GM18870 (cell line): Measurements from ENCODE around the gene MMP19.
"Not testable (repeated sequence)": the region's sequence is repeated elsewhere in the genome, so short reads cannot be mapped to it uniquely, and the experiment has no call there.

ENCODE experiments used
- ATAC-seq: cut with Tn5 transposase; IDR thresholded peaks from one replicate; pipeline ENCODE4 v1.9.1; 2021; ENCODE audit warnings: moderate library complexity; ENCODE audit not compliant: unreplicated experiment

The MMP19 gene

DNA sequence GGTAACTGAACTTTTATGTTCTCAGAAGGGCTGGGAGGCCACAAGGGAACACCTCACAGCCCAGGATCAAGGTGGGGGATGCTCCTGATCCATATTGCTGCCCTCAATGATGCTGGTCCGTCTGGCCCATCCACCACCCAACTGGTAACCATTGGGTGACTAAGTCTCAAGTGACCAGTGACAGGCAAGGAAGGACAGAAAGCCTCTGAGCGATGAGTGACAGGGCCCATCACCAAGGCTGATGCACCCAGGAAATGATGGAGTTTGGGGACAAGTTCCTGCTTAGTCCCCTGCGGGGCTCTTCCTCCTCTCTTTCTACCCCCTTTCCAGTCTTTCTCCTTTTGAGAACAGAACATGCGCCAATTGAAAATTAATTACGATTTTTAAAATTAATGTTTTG is 2.6 kb upstream of the MMP19 start:
- ATAC-seq, result no peak

- no peak for ATAC-seq
Observed at GRCh38 chr12:55844961-55845360, 2.2 kb upstream of the MMP19 start.

- no peak for ATAC-seq
Observed at GRCh38 chr12:55843431-55843830, 695 bp upstream of the MMP19 start.

DNA sequence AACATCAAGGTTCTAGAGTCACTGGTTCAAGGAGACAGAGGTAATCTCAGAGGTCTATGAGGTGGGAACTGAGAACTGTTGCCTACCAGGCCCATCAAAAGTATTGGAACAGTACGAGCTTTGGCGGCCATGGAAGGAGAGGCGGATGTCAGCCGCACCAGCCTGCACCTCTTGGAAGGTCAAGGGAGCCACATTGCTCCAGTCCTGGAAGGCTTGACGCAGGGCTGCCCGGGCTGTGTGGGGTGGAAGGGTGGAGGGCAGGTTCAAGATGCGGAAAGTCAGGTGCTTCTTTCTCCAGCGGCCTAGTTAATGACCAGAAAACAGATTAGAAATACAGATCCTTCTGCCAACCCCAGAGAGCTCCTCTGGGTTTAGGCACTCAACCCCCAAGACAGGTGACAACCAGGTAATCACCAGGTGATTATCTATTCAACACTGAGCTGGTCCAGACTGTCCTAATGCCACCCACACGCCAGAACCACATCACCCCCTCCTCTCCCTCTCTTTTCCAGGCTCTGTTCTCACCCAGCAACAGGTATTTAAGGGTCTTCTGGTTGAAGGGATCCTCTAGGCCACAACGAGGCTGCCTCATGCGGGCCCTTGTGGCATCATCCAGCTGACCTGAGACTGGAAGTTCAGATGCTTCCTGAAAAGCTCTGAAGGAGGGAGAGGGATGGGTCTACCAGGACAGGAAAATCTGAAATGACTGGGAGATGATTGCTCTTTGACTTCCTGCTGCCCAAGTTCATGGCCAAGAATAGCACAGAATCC is 2.0 kb downstream of the MMP19 start:
- no peak for ATAC-seq

DNA sequence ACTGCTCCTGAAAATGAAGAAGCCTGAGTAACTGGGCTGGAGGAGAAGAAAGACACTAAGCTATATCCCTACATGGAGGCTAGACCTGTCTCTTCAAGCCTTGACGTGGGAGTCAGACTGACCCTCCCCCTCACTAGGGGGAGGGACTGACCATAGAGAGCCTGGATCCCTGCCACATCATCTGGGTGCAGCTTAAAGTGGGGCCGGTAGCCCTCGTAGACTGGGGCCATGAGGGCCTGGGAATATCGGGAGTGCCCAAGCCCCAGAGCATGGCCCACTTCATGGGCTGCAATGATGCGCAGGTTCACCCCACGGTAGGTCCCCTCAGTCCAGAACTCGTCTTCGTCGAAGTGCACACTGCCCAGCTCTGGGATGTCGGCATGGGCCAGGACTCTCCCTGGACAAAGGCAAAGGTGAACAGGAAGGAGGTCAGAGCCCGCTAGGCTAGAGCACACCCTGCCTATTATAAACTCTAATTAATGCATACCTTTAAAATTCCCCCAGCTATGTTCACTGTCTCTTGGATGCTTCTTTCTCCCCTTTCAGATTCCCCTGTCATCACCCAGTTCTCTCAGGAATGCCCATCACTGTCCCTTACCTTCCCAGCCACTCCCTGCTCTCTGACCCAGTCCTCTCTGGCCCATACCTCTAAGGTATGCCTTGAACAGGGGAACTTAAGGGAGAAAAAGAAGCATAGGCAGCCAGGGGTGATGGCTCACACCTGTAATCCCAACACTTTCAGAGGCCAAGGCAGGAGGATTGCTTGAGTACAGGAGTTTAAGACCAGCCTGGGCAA is 3.2 kb downstream of the MMP19 start:
- no peak for ATAC-seq

DNA sequence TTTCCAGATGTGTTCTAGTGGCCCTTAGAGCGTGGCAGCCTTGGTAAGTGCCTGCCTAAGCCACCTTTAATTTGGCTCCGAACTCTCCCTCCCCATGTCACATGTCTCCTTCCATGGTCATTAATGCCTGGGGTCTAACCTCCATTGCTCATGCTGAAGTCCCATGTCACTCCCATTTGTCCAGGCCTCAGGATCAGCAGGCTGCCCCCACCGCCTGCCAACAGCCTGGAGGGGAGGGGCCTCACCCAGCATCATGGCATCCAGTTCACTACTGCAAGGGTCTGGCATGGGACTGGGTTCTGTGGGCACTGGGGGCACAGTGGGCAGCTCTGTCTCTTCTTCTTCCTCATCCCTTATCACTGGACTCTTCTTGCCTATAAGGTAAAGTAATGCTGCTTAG is 4.4 kb downstream of the MMP19 start:
- ATAC-seq, result no peak

DNA sequence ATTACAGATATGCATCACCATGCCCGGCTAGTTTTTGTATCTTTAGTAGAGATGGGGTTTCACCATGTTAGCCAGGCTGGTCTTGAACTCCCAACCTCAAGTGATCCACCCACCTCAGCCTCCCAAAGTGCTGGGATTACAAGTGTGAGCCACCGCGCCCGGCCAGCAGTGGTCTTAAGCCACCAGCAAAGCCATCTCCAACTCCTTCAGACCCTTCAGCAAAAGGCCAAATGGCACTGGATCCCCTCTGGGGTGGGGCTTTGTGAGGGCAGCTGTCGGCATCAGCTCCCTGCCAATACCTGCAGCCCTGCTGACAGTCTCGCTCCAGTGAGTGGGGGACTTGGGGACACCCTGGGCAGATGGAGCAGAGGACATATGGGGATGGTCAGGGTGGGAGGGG is 8.3 kb downstream of the MMP19 start:
- not testable (repeated sequence) for ATAC-seq

GRCh38 chr12:55833056-55833455 is 9.7 kb downstream of the MMP19 start:
- ATAC-seq, result no peak

DNA sequence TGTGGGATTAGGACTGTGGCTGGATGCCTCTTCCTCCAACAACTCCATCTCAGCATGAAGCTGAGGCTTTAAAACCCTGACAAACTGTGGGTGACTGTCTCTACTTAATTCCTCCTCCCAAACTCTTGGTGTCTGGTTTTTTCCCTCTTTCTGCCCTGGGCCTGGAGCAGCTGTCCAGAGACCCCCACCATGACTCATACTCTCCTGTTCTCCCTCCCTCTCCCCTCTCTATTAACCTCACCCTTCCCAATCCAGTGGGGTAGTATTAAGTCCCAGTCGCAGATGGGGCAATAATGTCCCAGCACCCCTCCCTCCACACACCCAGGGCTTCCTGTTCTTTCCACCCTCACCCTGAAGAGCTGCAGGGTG is 11.3 kb downstream of the MMP19 start:
- no peak for ATAC-seq

DNA sequence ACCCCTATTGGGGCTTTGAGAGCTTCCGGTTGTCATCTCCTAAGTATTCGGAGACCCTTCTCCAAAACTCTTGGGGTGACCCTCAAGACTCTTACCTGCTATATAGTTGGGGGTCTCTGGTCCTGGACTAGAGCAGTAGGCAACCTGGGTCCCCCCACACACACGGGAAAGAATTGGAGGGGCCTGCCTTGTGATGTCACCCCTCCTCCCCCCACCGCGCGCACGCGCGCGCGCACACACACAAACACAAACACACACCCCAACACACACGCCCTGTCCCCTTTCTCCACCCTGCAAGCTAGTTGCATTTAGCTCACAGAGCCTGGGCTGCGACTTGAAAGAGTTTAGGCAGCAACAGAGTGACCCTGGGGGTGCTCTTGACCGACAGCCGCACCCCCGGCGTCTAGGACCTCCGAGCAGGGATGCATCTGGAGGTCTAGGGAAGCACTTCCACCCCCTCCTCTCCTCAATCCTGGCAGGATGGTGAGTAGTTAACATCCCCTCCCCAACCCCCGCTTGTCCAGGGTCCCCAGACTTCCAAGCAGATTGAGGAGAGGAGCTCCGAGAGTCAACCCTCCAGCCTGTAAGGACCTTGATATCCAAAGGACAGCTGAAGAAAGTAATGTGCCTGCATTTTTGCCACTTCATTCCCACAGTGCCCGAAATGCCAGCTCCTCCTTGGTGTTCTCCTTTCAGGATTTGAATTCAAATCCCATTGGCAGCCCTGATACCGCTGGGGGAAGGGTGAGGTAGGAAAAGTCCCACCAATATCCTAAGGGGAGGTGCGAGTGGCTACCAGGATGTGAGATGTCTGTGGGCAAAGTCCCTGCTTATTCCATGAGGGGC is 11.9 kb downstream of the MMP19 start:
- ATAC-seq, result no peak

DNA sequence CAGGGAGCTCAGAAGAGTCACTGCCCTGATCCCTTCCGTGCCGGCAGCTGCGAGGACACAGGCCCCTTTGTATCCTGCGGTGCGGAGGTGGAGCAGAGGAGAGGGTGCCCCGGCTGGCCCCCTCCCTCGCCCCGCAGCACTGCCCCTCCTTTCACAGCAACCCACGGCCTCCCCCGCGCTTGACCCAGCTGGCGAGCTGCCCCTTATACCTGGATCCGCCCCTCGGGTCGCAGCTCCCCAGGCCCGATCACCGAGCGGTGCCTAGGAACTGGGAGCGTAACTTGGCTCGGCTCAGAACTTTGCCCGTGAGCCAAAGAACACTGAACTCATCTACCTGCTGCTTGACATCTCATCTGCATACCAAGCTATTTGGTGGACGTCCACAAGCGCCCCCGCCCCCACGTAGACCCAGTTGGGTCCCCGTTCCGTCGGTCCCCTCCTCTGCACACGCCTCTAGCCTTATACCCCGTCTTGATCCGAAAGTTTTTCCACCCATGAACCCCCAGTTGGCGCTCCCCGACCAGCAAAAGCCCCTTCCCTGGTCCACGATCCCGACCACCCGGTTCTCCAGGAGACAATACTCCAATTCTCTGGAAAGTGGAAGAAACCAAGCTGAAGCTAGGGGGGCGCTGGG is 12.7 kb downstream of the MMP19 start:
- peak; percentile 16 for ATAC-seq

DNA sequence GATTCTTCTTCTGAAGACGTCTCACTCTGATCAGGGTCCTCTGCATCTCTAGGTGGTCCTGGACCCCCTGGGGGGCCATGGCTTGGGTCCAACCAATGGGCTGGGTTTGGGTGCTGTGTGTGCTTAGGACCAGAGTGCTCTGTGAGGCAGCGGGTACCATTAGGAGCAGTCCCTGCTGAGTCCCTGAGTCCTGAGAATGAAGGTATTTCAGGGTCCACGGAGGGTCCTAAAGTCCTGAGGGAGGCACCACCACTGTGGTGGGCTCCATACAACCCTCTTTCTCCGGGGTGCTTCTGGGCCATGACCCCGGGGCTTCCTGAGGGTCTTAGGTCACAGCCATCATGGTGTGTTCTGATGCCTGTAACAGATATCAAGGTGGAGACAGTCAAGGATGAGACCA is 14.4 kb downstream of the MMP19 start:
- no peak for ATAC-seq

DNA sequence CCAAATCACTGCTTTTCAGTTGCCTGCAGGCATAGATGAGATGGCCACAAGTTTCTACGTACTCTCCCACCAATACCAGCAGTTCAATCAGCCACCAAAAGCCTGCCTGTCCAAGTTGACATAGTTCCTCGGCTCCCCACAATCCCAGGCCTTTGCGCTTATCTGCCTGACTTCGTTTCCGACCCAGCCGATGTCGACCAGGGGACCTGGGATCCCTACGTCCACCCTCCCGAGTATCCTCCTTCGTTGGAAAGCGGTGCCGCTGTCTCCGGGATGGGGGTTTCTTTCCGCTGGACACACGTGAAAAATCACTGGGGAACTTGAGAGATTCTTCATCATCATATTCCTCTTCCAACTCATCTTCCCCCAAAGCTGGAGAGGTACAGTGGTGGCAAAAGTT is 14.9 kb downstream of the MMP19 start:
- no peak for ATAC-seq

DNA sequence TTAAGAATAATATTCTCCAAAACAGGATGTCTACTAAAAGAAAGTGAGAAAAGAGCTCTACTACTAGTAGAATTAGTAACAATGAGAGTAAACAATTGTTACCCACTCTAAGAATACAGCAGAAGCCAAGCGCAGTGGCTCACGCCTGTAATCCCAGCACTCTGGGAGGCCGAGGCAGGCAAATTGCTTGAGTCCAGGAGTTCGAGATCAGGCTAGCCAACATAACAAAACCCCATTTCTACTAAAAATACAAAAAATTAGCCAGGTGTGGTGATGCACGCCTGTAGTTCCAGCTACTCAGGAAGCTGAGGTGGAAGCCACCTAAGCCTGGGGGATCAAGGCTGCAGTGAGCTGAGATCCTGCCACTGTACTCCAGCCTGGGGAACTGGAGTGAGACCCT is 18.0 kb downstream of the MMP19 start:
- ATAC-seq, result no peak

DNA sequence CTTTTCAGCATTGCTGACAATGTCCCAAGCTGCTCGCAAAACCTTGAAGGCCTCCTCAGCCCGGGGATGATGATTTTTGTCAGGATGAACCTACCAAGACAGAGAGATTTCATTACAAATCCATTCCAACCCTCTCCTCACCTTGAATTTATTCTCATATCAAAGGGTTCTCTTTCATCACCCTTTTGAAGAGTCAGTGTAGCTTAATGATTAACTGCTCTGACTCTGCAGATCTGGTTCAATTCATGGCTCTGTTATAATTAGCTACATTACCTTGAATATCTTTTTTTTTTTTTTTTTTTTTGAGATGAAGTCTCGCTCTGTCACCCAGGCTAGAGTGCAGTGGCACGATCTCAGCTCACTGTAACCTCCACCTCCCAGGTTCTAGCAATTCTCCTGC is 19.3 kb downstream of the MMP19 start:
- no peak for ATAC-seq

GRCh38 chr12:55822228-55822627 is 20.5 kb downstream of the MMP19 start:
- no peak for ATAC-seq

DNA sequence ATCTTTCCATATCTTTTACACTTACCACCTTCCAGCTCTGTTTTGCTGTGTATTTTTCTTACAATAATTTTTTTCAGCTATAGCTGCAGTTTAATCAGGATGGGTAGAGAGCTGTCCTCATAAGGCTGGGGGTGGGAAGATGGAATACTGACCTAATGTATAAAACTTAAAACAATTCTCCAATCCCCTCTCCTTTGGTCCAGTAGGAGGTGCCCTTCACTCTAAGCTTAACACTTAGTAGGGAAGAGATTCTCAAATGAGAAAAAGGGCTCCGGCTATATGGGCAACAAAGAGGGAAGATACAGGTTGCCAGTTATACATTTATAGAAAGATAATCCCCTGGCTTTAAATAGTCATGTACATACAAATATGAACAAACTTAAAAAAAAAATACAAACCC is 22.1 kb downstream of the MMP19 start:
- ATAC-seq, result no peak

GRCh38 chr12:55818886-55819285 is 23.9 kb downstream of the MMP19 start:
- no peak for ATAC-seq

- ATAC-seq, result peak; percentile 1
Observed at GRCh38 chr12:55818140-55818728, 24.5 kb downstream of the MMP19 start.

GRCh38 chr12:55817345-55818139 is 25.2 kb downstream of the MMP19 start, which contains the start of the genes ORMDL2 and SARNP:
Gene ORMDL2 (plus strand): TSS chr12:55818041. CDS start chr12:55819000, 959 bp downstream.
Gene SARNP (minus strand): TSS chr12:55817724. CDS start chr12:55817701, 23 bp downstream.
- peak; percentile 98 for ATAC-seq
